ENCODE data around the gene SLC41A3. TPM values are rescaled to one million over a fixed set of nuclear protein-coding genes. Genes with fewer than 3 reads are reported as not detected.

The SLC41A3 gene
- total and polyA plus RNA-seq, 2 of the 8 experiments (the other 6 are each of a cell fraction or from before 2014, with no cell fraction given) = 30.2 to 56.4 TPM

GRCh38 chr3:126084768-126085180 lies 850 bp upstream of the SLC41A3 start:
- Histone ChIP-seq H3K23ac (ENCODE audit: insufficient read length) (no peak overlapping the region), H4K8ac (ENCODE audit: extremely low read depth, insufficient read depth, low read length) (no peak overlapping the region), H4K5ac (ENCODE audit: insufficient read length, low read depth, low read length) (no peak overlapping the region), H4K20me1 (replicated peaks in 1 of 2; ENCODE audit: control insufficient read depth in 1 of 2, insufficient read depth in 2 of 2, low read length in 2 of 2) (no peaks in the 10 kb centered on the region), H2BK120ac (replicated peaks; ENCODE audit: low read depth, low read length) (no peak overlapping the region), H3K36me3 (ENCODE audit: control insufficient read depth in 2 of 4, insufficient read depth in 4 of 4, low read length in 3 of 4) (no peaks in the 10 kb centered on the region; a peak in 1 of 8 replicates), H2BK5ac (ENCODE audit: low read depth, low read length) (no peak overlapping the region), H3K4me2 (ENCODE audit: insufficient read depth in 1 of 2, low read depth in 2 of 2, low read length in 2 of 2) (peak overlapping the region; percentile 56 to 85), H3K14ac (ENCODE audit: insufficient read length) (no peak overlapping the region), H3K4ac (replicated peaks; ENCODE audit: insufficient read length, low read depth, low read length) (no peak overlapping the region), H3K23me2 (ENCODE audit: low read depth, low read length) (peaks cover 4% of the 10 kb centered on the region; the same call in 1 of the 2 replicates), H2BK12ac (ENCODE audit: low read depth, low read length) (no peak overlapping the region), H3K18ac (ENCODE audit: extremely low read depth, low read length) (no peak overlapping the region), H3K56ac (replicated peaks; ENCODE audit: insufficient read length, low read depth, low read length) (no peak overlapping the region), H3K27ac (ENCODE audit: low read depth, low read length) (no peak overlapping the region), H2AFZ (ENCODE audit: low read length) (no peak overlapping the region), H3K9me3 (ENCODE audit: insufficient read depth in 2 of 2, low read depth in 1 of 2, low read length in 1 of 2) (peaks cover 16 to 30% of the 10 kb centered on the region in 2 experiments), H3K4me1 (replicated peaks in 1 of 4; ENCODE audit: control insufficient read depth in 3 of 4, insufficient read depth in 4 of 4, low read length in 3 of 4) (no peaks in the 10 kb centered on the region), H3K79me1 (ENCODE audit: low read depth, low read length) (no peaks in the 10 kb centered on the region), H3K9ac (replicated peaks in 1 of 4; ENCODE audit: extremely low read depth in 1 of 4, low read depth in 3 of 4, low read length in 3 of 4) (no peak overlapping the region), H2BK20ac (ENCODE audit: low read length) (no peak overlapping the region), H2BK15ac (ENCODE audit: low read length) (no peak overlapping the region), H2AK5ac (ENCODE audit: low read depth, low read length) (no peak overlapping the region), H3K4me3 (ENCODE audit: extremely low read depth in 1 of 4, insufficient read depth in 2 of 4, low read depth in 3 of 4, low read length in 4 of 4) (peak overlapping the region in 2 of 4 experiments; percentile 69 to 89; a peak in 3 of 8 replicates), H3K79me2 (ENCODE audit: control insufficient read depth in 1 of 2, insufficient read depth in 2 of 2, low read length in 2 of 2) (no peaks in the 10 kb centered on the region), H4K91ac (replicated peaks; ENCODE audit: insufficient read length, low read length) (no peak overlapping the region), H3K27me3 (replicated peaks in 1 of 4; ENCODE audit: control insufficient read depth in 3 of 4, extremely low read depth in 1 of 4, insufficient read depth in 3 of 4, low read length in 3 of 4) (no peaks in the 10 kb centered on the region; a peak in 1 of 7 replicates)
- CTCF ChIA-PET (ENCODE audit: partially characterized antibody) = interaction anchor here (0.7 kb wide), 1 partner anchor 11 kb away, joined by 3 read pairs; no protein-coding TSS in a partner anchor
- POLR2A ChIA-PET (ENCODE audit: partially characterized antibody) = no interaction called here
- FAIRE-seq (no peak), DNase-seq (ENCODE audit: low read depth in 1 of 2, low spot score in 2 of 2) (no peak)
- 91% methylated on average over 5 of the region's 5 CpGs; no CpG with 5 or more reads in 1 of the 2 experiments for whole genome bisulfite sequencing, 2 experiments (ENCODE audit: extremely low coverage in 1 of 2, insufficient coverage in 1 of 2, insufficient read length in 1 of 2, insufficient replicate concordance in 2 of 2, low coverage in 1 of 2, low lambda C conversion rate in 2 of 2, missing lambda C conversion rate in 1 of 2)
- TF ChIP-seq BACH1 (IDR thresholded peaks at IDR 0.05; ENCODE audit: low read length) (no peak), KDM4A (IDR thresholded peaks at IDR 0.05; ENCODE audit: low read depth, low read length, severe bottlenecking) (no peak), CHD1 (IDR thresholded peaks at IDR 0.05; ENCODE audit: low read depth, low read length) (no peak), POU5F1 (IDR thresholded peaks at IDR 0.05; ENCODE audit: low read depth, low read length) (no peak), PHF8 (conservative IDR thresholded peaks at IDR 0.05; ENCODE audit: low read depth, low read length) (no peak)
